Stimulated activated CD8-positive, alpha-beta memory T cell treated with anti-CD3 and anti-CD28 coated beads, Interleukin-7, amount 100 ng/mL, for 24 hours (primary cell): ENCODE data around the gene RSPO3.
"Not testable (repeated sequence)": the region's sequence is repeated elsewhere in the genome, so short reads cannot be mapped to it uniquely, and the experiment has no call there.

Source experiments
- DNase-seq: peaks from one replicate; pipeline ENCODE4 v3.0.0-alpha.2; 2020; ENCODE audit warnings: low read depth

RSPO3 gene

GRCh38 chr6:127205036-127205435 lies 86.6 kb downstream of the RSPO3 start:
- no peak for DNase-seq

GRCh38 chr6:127206531-127207095 lies 88.1 kb downstream of the RSPO3 start:
- no peak for DNase-seq

GRCh38 chr6:127207591-127208120 lies 89.2 kb downstream of the RSPO3 start:
- no peak for DNase-seq

GRCh38 chr6:127210725-127211124 lies 92.3 kb downstream of the RSPO3 start:
- DNase-seq = no peak

GRCh38 chr6:127212376-127212775 lies 93.9 kb downstream of the RSPO3 start:
- no peak for DNase-seq

GRCh38 chr6:127214032-127214431 lies 95.6 kb downstream of the RSPO3 start:
- not testable (repeated sequence) for DNase-seq

- not testable (repeated sequence) for DNase-seq
These were observed 96.1 kb downstream of the RSPO3 start for GRCh38 chr6:127214531-127214930.

GRCh38 chr6:127215931-127216330 lies 97.5 kb downstream of the RSPO3 start:
- no peak for DNase-seq

- no peak for DNase-seq
These were observed 98.6 kb downstream of the RSPO3 start for GRCh38 chr6:127216810-127217789.

- DNase-seq = no peak
These were observed 101.4 kb downstream of the RSPO3 start for GRCh38 chr6:127219869-127220268.

GRCh38 chr6:127221201-127221600 lies 102.7 kb downstream of the RSPO3 start:
- DNase-seq = no peak

- no peak for DNase-seq
These were observed 103.9 kb downstream of the RSPO3 start for GRCh38 chr6:127222418-127222817.

- DNase-seq = no peak
These were observed 107.0 kb downstream of the RSPO3 start for GRCh38 chr6:127225497-127225896.

- not testable (repeated sequence) for DNase-seq
These were observed 115.3 kb downstream of the RSPO3 start for GRCh38 chr6:127233819-127234218.

- DNase-seq = no peak
These were observed 125.0 kb downstream of the RSPO3 start for GRCh38 chr6:127243501-127243900.
